IMR-90 (cell line): ENCODE results near the gene MRGPRF. TPM values are rescaled to one million over a fixed set of nuclear protein-coding genes. Genes with fewer than 3 reads are reported as not detected.

Experiments used
- ATAC-seq: fragments of 200-7000 bp; cut with Tn5 transposase; 2 replicates; pipeline ENCODE4 v1.9.1; 2020; ENCODE audit warnings: low read depth, mild to moderate bottlenecking, moderate library complexity
- BruUV-seq: library from RNA; stranded (reverse); fragments of 400-500 nt; replicated peaks from 2 replicates; lab custom pipeline; 2021; lab: Mats Ljungman, UMichigan
- CTCF ChIA-PET: fragments of 300-600 bp; formaldehyde crosslinking; extraction: SDS; loops from one replicate; lab custom pipeline; 2021; ENCODE audit warnings: antibody characterized with exemption; lab: Yijun Ruan, JAX
- POLR2A ChIA-PET: fragments of 300-600 bp; sonication (Branson Sonifier 250); formaldehyde crosslinking; loops from one replicate; lab custom pipeline; 2022; ENCODE audit warnings: antibody characterized with exemption; ENCODE audit not compliant: unreplicated experiment; lab: Charles Lee
- DNase-seq: peaks from one replicate; pipeline ENCODE4 v3.0.0; 2013
- H2AFZ ChIP-seq: replicated peaks from 2 replicates; pipeline ENCODE3; 2013; ENCODE audit warnings: low read length, mild to moderate bottlenecking; ENCODE audit not compliant: poor library complexity
- H2AK5ac ChIP-seq: 2 replicates; pipeline ENCODE4 v1.6.1; 2013; ENCODE audit warnings: low read depth, low read length, inconsistent platforms
- H2AK9ac ChIP-seq: replicated peaks from 2 replicates; pipeline ENCODE3; 2013; ENCODE audit warnings: mild to moderate bottlenecking, low read depth, low read length, moderate library complexity; ENCODE audit not compliant: poor library complexity
- H2BK120ac ChIP-seq: 2 replicates; pipeline ENCODE4 v1.6.1; 2013; ENCODE audit warnings: low read depth, low read length, inconsistent platforms
- H2BK15ac ChIP-seq: 3 replicates; pipeline ENCODE4 v1.6.1; 2013; ENCODE audit warnings: low read depth, low read length, inconsistent platforms
- H2BK20ac ChIP-seq: 2 replicates; pipeline ENCODE4 v1.6.1; 2013; ENCODE audit warnings: low read depth, mild to moderate bottlenecking, inconsistent platforms, low read length, moderate library complexity
- H2BK5ac ChIP-seq: 2 replicates; pipeline ENCODE4 v1.6.1; 2013; ENCODE audit warnings: mild to moderate bottlenecking, low read depth, low read length, inconsistent platforms; ENCODE audit not compliant: poor library complexity, severe bottlenecking
- H3K14ac ChIP-seq: replicated peaks from 2 replicates; pipeline ENCODE4 v1.6.1; 2013; ENCODE audit warnings: low read depth, low read length, inconsistent platforms
- H3K18ac ChIP-seq: 2 replicates; pipeline ENCODE4 v1.6.1; 2013; ENCODE audit warnings: low read depth, low read length, control low read depth
- H3K23ac ChIP-seq: 2 replicates; pipeline ENCODE4 v1.6.1; 2013; ENCODE audit warnings: low read depth, low read length, inconsistent platforms
- H3K27ac ChIP-seq: 2 replicates; pipeline ENCODE4 v1.5.1; 2013; ENCODE audit warnings: mild to moderate bottlenecking, control low read depth, low read length; ENCODE audit not compliant: insufficient read depth
- H3K27me3 ChIP-seq: 2 replicates; pipeline ENCODE4 v1.6.1; 2013; ENCODE audit warnings: low read length; ENCODE audit not compliant: control insufficient read depth, insufficient read depth
- H3K36me3 ChIP-seq: 2 replicates; pipeline ENCODE4 v1.6.1; 2013; ENCODE audit warnings: low read length, mixed read lengths; ENCODE audit not compliant: control insufficient read depth, insufficient read depth
- H3K4ac ChIP-seq: 2 replicates; pipeline ENCODE4 v1.6.1; 2013; ENCODE audit warnings: low read depth, low read length, inconsistent platforms
- H3K4me1 ChIP-seq: 2 replicates; pipeline ENCODE4 v1.6.1; 2013; ENCODE audit warnings: low read length, mixed read lengths; ENCODE audit not compliant: control insufficient read depth, insufficient read depth
- H3K4me2 ChIP-seq: 2 replicates; pipeline ENCODE4 v1.6.1; 2013; ENCODE audit warnings: low read depth, mild to moderate bottlenecking, control low read depth, low read length, moderate library complexity
- H3K4me3 ChIP-seq: 2 replicates; pipeline ENCODE4 v1.5.1; 2013; ENCODE audit warnings: low read depth, mild to moderate bottlenecking, control low read depth, low read length, moderate library complexity; ENCODE audit not compliant: insufficient read depth
- H3K56ac ChIP-seq: 2 replicates; pipeline ENCODE4 v1.6.1; 2013; ENCODE audit warnings: low read length, inconsistent platforms; ENCODE audit not compliant: insufficient read depth; ENCODE audit errors: extremely low read depth
- H3K79me1 ChIP-seq, 2 experiments: 2 replicates each; pipeline ENCODE4 v1.6.1; 2013; ENCODE audit warnings: low read length in 2 of 2, inconsistent platforms in 1 of 2, low read depth in 1 of 2
- H3K9ac ChIP-seq: 2 replicates; pipeline ENCODE4 v1.6.1; 2013; ENCODE audit warnings: low read depth, low read length, control low read depth
- H3K9me1 ChIP-seq: 2 replicates; pipeline ENCODE4 v1.6.1; 2013; ENCODE audit warnings: low read length, inconsistent platforms; ENCODE audit not compliant: insufficient read depth
- H3K9me3 ChIP-seq: 2 replicates; pipeline ENCODE4 v1.6.1; 2013; ENCODE audit warnings: low read length; ENCODE audit not compliant: control insufficient read depth, insufficient read depth
- H4K20me1 ChIP-seq: 2 replicates; pipeline ENCODE4 v1.6.1; 2013; ENCODE audit warnings: low read length, inconsistent platforms; ENCODE audit not compliant: insufficient read depth
- H4K5ac ChIP-seq: 2 replicates; pipeline ENCODE4 v1.6.1; 2013; ENCODE audit warnings: mild to moderate bottlenecking, low read depth, low read length, control low read depth
- H4K8ac ChIP-seq, 2 experiments: 2 replicates each; pipeline ENCODE4 v1.6.1; 2013; ENCODE audit warnings: low read depth in 2 of 2, low read length in 2 of 2, control low read depth in 1 of 2, inconsistent platforms in 1 of 2
- H4K91ac ChIP-seq: 2 replicates; pipeline ENCODE4 v1.6.1; 2013; ENCODE audit warnings: low read depth, low read length, inconsistent platforms; ENCODE audit not compliant: insufficient read depth
- BHLHE40 ChIP-seq: fragments of 150-350 bp; IDR thresholded peaks from 2 replicates; pipeline ENCODE4 v1.6.1; 2016; ENCODE audit warnings: mild to moderate bottlenecking, low read depth, low read length
- CEBPB ChIP-seq: IDR thresholded peaks from 2 replicates; pipeline ENCODE4 v1.6.1; 2012; ENCODE audit warnings: low read depth, low read length, improper control_type of control experiment
- CHD1 ChIP-seq: IDR thresholded peaks from 2 replicates; pipeline ENCODE4 v1.6.1; 2012; ENCODE audit warnings: low read depth, low read length, improper control_type of control experiment
- CTCF ChIP-seq: conservative IDR thresholded peaks from 2 replicates; pipeline ENCODE4 v1.5.1; 2012; ENCODE audit warnings: mild to moderate bottlenecking, low read depth, low read length, improper control_type of control experiment
- FOS ChIP-seq: fragments of 150-350 bp; IDR thresholded peaks from 2 replicates; pipeline ENCODE4 v1.6.1; 2016; ENCODE audit warnings: low read depth, low read length
- MAFK ChIP-seq: IDR thresholded peaks from 2 replicates; pipeline ENCODE4 v1.6.1; 2012; ENCODE audit warnings: low read depth, low read length, improper control_type of control experiment
- MAZ ChIP-seq: IDR thresholded peaks from 2 replicates; pipeline ENCODE4 v1.6.1; 2012; ENCODE audit warnings: low read depth, mild to moderate bottlenecking, low read length, improper control_type of control experiment, moderate library complexity, borderline replicate concordance
- MXI1 ChIP-seq: IDR thresholded peaks from 2 replicates; pipeline ENCODE4 v1.6.1; 2012; ENCODE audit warnings: low read depth, mild to moderate bottlenecking, low read length, moderate library complexity, borderline replicate concordance
- NFE2L2 ChIP-seq: fragments of 150-350 bp; IDR thresholded peaks from 2 replicates; pipeline ENCODE4 v1.6.1; 2016; ENCODE audit warnings: low read depth, mild to moderate bottlenecking, low read length
- POLR2A ChIP-seq: IDR thresholded peaks from 2 replicates; pipeline ENCODE4 v1.6.1; 2012; ENCODE audit warnings: mild to moderate bottlenecking, low read depth, low read length
- RAD21 ChIP-seq: IDR thresholded peaks from 2 replicates; pipeline ENCODE4 v1.6.1; 2012; ENCODE audit warnings: low read length, improper control_type of control experiment
- RCOR1 ChIP-seq: IDR thresholded peaks from 2 replicates; pipeline ENCODE4 v1.6.1; 2012; ENCODE audit warnings: mild to moderate bottlenecking, low read length, improper control_type of control experiment; ENCODE audit not compliant: insufficient replicate concordance
- RFX5 ChIP-seq: IDR thresholded peaks from 2 replicates; pipeline ENCODE4 v1.8.0; 2012; ENCODE audit warnings: low read depth, mild to moderate bottlenecking, low read length, moderate library complexity
- SMC3 ChIP-seq: fragments of 150-350 bp; IDR thresholded peaks from 2 replicates; pipeline ENCODE4 v1.6.1; 2016; ENCODE audit warnings: low read depth, mild to moderate bottlenecking, antibody characterized with exemption, low read length, moderate library complexity
- USF2 ChIP-seq: fragments of 150-350 bp; IDR thresholded peaks from 2 replicates; pipeline ENCODE4 v1.6.1; 2017; ENCODE audit warnings: mild to moderate bottlenecking, antibody characterized with exemption, low read length, low read depth
- WGBS, 2 experiments: methylation state at CpG; one replicate each; pipeline versions ENCODE4 v1.1.5 to v1.1.7; 2013; ENCODE audit warnings: missing lambda C conversion rate in 2 of 2; ENCODE audit not compliant: insufficient read length in 1 of 2; ENCODE audit errors: extremely low coverage in 2 of 2; 5-methylcytosine and 5-hydroxymethylcytosine counted together
- dilution Hi-C: fragments of 300-500 bp; cut with HindIII; formaldehyde crosslinking; loops from one replicate; pipeline ENCODE4 v1.14.3; 2018; ENCODE audit warnings: low sequenced_read_pairs; ENCODE audit not compliant: unreplicated experiment
- in situ Hi-C: fragments of 300-500 bp; cut with MboI; formaldehyde crosslinking; loops from 3 replicates; pipeline ENCODE4 v1.14.3; 2019; ENCODE audit warnings: low sequenced_read_pairs, inconsistent platforms, mixed read lengths
- intact Hi-C: fragments of 100-400 bp; cut with micrococcal nuclease; formaldehyde crosslinking; loops from 2 replicates; pipeline ENCODE4 v1.10.0; 2022
- polyA plus RNA-seq, 3 experiments: library from polyadenylated mRNA; depleted of rRNA; stranded (reverse); fragments of >200 nt; gene quantifications; 2 replicates each; pipeline ENCODE4 v1.2.3, GENCODE V29; 2012; ENCODE audit warnings: low replicate concordance in 1 of 3
- total RNA-seq: library from RNA; depleted of rRNA; stranded (reverse); fragments of >200 nt; gene quantifications from 2 replicates; pipeline ENCODE4 v1.2.3, GENCODE V29; 2012

MRGPRF gene
- total and polyA plus RNA-seq, 2 of the 4 experiments (the other 2 are of a cell fraction), result 6.3 to 28.8 TPM

- peak overlapping the region; percentile 83 for H2AFZ ChIP-seq
- WGBS, 2 experiments, result 0% methylated on average over 2 of the region's 9 CpGs; no CpG with 5 or more reads in 1 of the 2 experiments
- peaks cover 23 to 59% of the 10 kb centered on the region in 2 experiments for H3K79me1 ChIP-seq
- peak overlapping the region; percentile 87 for H2BK5ac ChIP-seq
- dilution Hi-C loops, result no loop called here
- CTCF ChIA-PET, result no interaction called here
- peak; percentile 16 for DNase-seq
- H3K56ac ChIP-seq, result peak overlapping the region; percentile 85
- H2BK120ac ChIP-seq, result peak overlapping the region; percentile 92
- peak overlapping the region; percentile 98 for H2AK9ac ChIP-seq
- peaks cover 51% of the 10 kb centered on the region for H3K4me1 ChIP-seq
- H4K8ac ChIP-seq, result peak overlapping the region; percentile 70 to 92
- peak overlapping the region; percentile 74 for H2BK20ac ChIP-seq
- POLR2A ChIA-PET, result interaction anchor here (1.2 to 1.6 kb wide), 3 partner anchors 34 to 79 kb away, joined by 3 to 4 read pairs (median 4); partner anchors contain the start of gene TPCN2
- H3K23ac ChIP-seq, result peak overlapping the region; percentile 95
- H3K9me1 ChIP-seq, result peaks cover 20% of the 10 kb centered on the region
- intact Hi-C loops, result loop anchor here (5.0 kb wide), 1 partner anchor 168 kb away; the partner anchor contains the start of gene CPT1A
- H3K4me3 ChIP-seq, result peak overlapping the region; percentile 32
- peaks cover 18% of the 10 kb centered on the region for H3K36me3 ChIP-seq
- H4K20me1 ChIP-seq, result peaks cover 8% of the 10 kb centered on the region
- no peaks in the 10 kb centered on the region for H3K27me3 ChIP-seq
- H4K5ac ChIP-seq, result peak overlapping the region; percentile 60
- H3K4me2 ChIP-seq, result peak overlapping the region; percentile 87
- H3K9me3 ChIP-seq, result no peaks in the 10 kb centered on the region
- in situ Hi-C loops, result no loop called here
- peak overlapping the region; percentile 96 for H3K14ac ChIP-seq
- H2BK15ac ChIP-seq, result peak overlapping the region; percentile 92; the same call in 2 of the 3 replicates
- peak overlapping the region; percentile 97 for H3K4ac ChIP-seq
- peak overlapping the region; percentile 65 for H3K18ac ChIP-seq
- H2AK5ac ChIP-seq, result peak overlapping the region; percentile 100
- H4K91ac ChIP-seq, result peak overlapping the region; percentile 96
- peak overlapping the region; percentile 80 for H3K9ac ChIP-seq
- BruUV-seq, result no TSS peak
- ATAC-seq, result no peak
- H3K27ac ChIP-seq, result peak overlapping the region; percentile 86
- TF ChIP-seq USF2 (no peak), MAFK (no peak), RFX5 (no peak), FOS (no peak), BHLHE40 (no peak), CHD1 (no peak), CEBPB (no peak), MAZ (no peak), NFE2L2 (no peak), MXI1 (no peak), RAD21 (no peak), POLR2A (no peak; the same call in 1 of the 2 replicates), RCOR1 (no peak), SMC3 (no peak), CTCF (no peak)
Observed at GRCh38 chr11:69010361-69010891, 2.6 kb downstream of the MRGPRF start.
